NB4 (cell line): ENCODE results near the gene ARID5A.

ENCODE experiments used
- CTCF ChIP-seq: IDR thresholded peaks from one replicate; pipeline ENCODE4 v1.5.1; 2012; ENCODE audit warnings: low read depth, low read length
- TF ChIP-seq, protein P1 (sequence below): IDR thresholded peaks from 2 replicates; pipeline ENCODE4 v1.6.1; 2011; ENCODE audit warnings: low read depth, low read length

- TF ChIP-seq CTCF, result no peak
- TF ChIP-seq, protein P1, sequence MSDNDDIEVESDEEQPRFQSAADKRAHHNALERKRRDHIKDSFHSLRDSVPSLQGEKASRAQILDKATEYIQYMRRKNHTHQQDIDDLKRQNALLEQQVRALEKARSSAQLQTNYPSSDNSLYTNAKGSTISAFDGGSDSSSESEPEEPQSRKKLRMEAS, result no peak
These were observed 1.8 kb upstream of the ARID5A start for GRCh38 chr2:96534701-96535181.
